Activated naive CD8-positive, alpha-beta T cell treated with anti-CD3 and anti-CD28 coated beads, Interleukin-2, amount 50 U/mL, for 24 hours (primary cell): ENCODE results near the gene TREX2.
A peak's percentile ranks its signal among the peaks of the same experiment; 100 is the strongest.
"Not testable (repeated sequence)": the region's sequence is repeated elsewhere in the genome, so short reads cannot be mapped to it uniquely, and the experiment has no call there.

Experiments
- ATAC-seq: fragments of 150-1000 bp; cut with Tn5 transposase; one replicate; pipeline ENCODE4 v1.10.0; 2021
- DNase-seq: peaks from one replicate; pipeline ENCODE4 v3.0.0; 2021
- H3K27ac Mint-ChIP-seq: one replicate; pipeline ENCODE4 v1.8.0; 2021; ENCODE audit warnings: mild to moderate bottlenecking, mixed read lengths
- H3K27me3 Mint-ChIP-seq: one replicate; pipeline ENCODE4 v1.8.0; 2021; ENCODE audit warnings: mixed read lengths
- H3K36me3 Mint-ChIP-seq: one replicate; pipeline ENCODE4 v1.8.0; 2021; ENCODE audit warnings: low read depth, mixed read lengths
- H3K4me1 Mint-ChIP-seq: one replicate; pipeline ENCODE4 v1.8.0; 2021; ENCODE audit warnings: mixed read lengths
- H3K4me3 Mint-ChIP-seq: one replicate; pipeline ENCODE4 v1.8.0; 2021; ENCODE audit warnings: mild to moderate bottlenecking, moderate library complexity, mixed read lengths
- H3K9me3 Mint-ChIP-seq: one replicate; pipeline ENCODE4 v1.8.0; 2021; ENCODE audit warnings: mixed read lengths

TREX2 gene

DNA sequence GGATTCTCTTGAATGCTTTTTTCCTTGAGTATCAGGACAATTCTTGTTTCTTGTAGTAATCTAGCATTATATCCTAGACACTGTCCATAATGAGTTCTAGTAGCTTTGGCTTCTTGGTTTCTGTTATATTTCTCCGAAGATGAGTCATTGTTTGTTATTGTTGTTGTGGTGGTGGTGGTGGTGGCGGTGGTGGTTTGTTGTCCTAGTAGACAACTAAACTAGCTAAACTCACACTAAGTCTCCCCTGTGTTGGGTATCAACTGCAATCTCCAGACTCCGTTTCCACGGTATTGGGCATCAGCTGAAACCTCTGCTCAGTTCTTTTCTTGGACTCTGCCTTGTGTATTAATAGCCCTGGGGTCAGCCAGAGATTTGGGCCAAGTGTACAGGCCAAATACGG is 41.5 kb downstream of the TREX2 start:
- H3K4me3 Mint-ChIP-seq, H3K27ac Mint-ChIP-seq, H3K36me3 Mint-ChIP-seq, H3K9me3 Mint-ChIP-seq, H3K27me3 Mint-ChIP-seq, H3K4me1 Mint-ChIP-seq, DNase-seq, ATAC-seq: not testable (repeated sequence)

DNA sequence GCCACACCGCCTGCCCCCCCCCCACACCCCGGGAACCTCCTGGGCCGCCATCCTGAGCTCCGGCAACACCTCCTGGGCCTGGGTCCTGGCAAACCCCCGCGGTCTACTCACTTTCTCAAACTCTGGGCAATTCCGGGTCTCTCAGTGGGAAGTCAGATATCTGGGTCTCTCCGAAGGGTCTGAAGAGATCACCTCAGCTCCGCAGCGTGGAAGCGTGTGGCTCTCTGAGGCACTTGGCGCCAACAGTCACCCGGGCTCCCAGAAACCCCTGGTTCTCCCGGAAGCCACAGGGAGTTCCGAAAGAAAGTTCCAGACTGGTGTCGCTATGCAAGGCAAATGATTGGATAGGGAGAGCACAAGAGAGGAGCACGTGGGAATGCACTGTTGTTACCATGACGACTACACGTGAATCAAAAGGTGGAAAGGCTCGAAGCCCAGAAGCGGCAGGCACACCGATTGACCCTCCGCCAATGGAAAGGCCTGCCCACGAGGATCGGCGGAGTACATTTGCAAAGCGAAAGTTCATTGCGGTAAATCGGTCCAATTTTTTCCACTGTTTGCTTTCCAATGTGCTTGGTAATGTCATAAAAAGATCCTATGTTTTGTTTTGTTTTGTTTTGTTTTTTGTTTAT is 44.6 kb downstream of the TREX2 start, which contains the start of gene PNMA6E:
Gene PNMA6E (minus strand): TSS at position 218 of the 632 bp plus-strand sequence. CDS start 2,501 bp downstream, outside the sequence.
- Mint-ChIP-seq H3K27me3 (no peaks in the 10 kb centered on the region), H3K36me3 (no peaks in the 10 kb centered on the region), H3K4me1 (no peaks in the 10 kb centered on the region), H3K9me3 (no peaks in the 10 kb centered on the region), H3K4me3 (no peak within 1 kb of the TSS), H3K27ac (no peak within 1 kb of the TSS)
- ATAC-seq (no peak), DNase-seq (no peak)

DNA sequence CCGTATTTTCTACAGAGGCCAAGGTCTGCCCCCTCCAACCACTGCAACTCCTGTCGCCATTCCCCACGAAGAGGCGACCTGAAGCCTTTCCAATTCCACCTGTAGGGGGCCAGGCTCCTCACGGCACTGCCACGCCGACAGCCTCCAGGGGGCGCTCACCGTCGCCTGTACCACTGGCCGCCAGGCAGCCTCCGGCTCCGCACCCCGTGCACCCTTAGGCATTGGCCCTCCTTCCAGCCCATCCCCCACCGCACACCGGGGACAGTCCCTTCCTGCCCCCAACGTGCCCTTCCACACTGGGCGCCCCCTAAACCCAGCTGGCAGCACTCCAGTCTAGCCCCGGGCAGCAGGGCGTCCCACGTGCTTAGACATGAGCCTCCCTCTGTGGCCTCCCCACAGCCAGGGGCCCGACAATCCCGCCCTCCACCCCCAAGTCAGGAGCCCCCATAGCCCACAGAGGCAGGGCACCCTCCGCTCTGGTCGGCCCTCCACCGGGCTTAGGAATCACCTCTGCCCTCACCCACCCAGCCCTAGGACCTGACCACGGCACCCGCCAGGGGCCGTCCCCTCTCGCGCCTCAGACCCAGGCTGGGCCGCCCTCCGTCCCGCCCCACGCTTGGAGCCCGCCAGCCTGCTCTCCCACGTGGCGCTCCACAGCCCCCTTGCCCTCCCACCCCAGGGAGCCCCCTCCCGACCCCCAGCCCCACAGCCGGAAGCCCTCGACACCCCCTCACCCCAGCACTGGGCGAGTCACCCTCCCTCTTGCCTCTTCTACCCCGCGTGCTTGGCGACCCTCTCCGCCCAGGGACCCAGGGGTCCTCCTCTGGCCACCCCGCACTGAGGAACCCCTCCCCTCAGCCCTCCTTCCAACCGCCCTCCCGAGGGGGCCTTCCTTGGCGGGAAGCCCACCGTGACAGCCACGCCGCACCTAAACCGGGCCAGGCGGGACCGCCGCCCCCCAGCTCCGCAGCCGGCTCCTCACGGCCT is 45.4 kb downstream of the TREX2 start:
- no peaks in the 10 kb centered on the region for H3K27me3 Mint-ChIP-seq
- ATAC-seq (peak; percentile 72), DNase-seq (peak; percentile 66)
- H3K4me1 Mint-ChIP-seq = no peaks in the 10 kb centered on the region
- H3K4me3 Mint-ChIP-seq = no peak overlapping the region
- no peaks in the 10 kb centered on the region for H3K9me3 Mint-ChIP-seq
- H3K36me3 Mint-ChIP-seq = no peaks in the 10 kb centered on the region
- H3K27ac Mint-ChIP-seq = no peak overlapping the region

DNA sequence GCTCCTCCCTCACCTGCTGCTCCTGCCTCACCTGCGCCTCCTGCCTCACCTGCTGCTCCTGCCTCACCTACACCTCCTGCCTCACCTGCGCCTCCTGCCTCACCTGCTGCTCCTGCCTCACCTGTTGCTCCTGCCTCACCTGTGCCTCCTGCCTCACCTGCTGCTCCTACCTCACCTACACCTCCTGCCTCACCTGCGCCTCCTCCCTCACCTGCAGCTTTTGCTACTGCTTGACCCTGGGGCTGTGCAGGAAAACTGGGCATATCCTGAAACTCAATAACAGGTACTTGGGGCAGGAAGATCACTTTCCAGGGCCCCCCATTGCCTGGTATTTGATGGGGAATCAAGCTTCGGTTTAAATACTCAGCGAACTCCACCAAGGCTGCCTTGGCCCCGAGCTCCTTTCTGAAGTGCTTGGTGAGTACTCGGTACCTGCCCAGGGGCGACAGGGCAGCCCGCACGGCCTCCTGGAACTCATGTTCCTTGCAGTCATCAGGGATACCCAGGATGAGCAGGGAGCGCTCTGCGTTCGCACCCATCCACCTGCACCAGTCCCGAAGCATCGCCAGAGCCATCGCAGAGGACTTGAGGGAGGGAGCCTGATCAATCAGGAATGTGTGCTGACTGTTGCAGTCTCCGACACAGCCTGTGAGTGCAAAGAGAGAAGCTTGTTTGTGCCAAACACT is 47.4 kb downstream of the TREX2 start:
- Mint-ChIP-seq H3K27me3 (no peaks in the 10 kb centered on the region), H3K9me3 (no peaks in the 10 kb centered on the region), H3K4me3 (no peak overlapping the region), H3K4me1 (no peaks in the 10 kb centered on the region), H3K36me3 (no peaks in the 10 kb centered on the region), H3K27ac (no peak overlapping the region)
- DNase-seq = no peak
- ATAC-seq = no peak

DNA sequence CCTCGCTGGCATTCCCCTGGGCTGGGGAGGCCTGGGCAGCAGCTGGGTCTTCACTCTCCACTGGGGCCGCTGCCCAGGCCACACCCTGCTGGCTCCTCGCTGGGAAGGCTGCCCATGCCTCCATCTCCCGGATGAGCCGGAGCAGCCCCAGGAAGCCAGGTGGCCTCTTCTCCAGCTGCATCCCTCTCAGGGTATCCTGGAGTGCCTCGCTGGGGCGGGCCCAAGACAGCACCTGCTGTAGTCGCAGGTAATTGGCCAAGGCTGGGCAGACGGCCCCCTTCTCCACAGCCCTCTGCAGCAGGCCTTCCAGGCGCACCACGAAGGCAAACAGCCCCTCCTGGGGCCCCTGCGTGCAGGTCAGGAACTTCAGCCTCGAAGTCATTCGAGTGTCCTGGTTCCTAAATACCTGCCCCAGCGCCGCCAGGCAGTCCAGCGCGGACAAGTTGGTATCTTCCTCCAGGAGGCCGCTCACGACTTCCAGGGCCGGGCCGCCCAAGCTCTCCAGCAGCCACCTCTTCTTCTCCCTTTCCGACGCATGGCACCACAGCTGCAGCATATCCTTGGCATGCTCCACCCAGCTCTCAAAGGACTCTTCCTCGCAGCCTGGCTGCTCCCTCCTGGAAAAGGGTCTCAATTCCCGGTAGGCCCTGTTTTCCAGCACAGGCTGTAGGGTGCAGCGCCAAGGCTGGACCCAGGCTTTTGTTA is 48.4 kb downstream of the TREX2 start:
- Mint-ChIP-seq H3K27me3 (no peaks in the 10 kb centered on the region), H3K4me3 (no peak overlapping the region), H3K4me1 (no peaks in the 10 kb centered on the region), H3K9me3 (no peaks in the 10 kb centered on the region), H3K27ac (no peak overlapping the region), H3K36me3 (no peaks in the 10 kb centered on the region)
- DNase-seq (no peak), ATAC-seq (no peak)

DNA sequence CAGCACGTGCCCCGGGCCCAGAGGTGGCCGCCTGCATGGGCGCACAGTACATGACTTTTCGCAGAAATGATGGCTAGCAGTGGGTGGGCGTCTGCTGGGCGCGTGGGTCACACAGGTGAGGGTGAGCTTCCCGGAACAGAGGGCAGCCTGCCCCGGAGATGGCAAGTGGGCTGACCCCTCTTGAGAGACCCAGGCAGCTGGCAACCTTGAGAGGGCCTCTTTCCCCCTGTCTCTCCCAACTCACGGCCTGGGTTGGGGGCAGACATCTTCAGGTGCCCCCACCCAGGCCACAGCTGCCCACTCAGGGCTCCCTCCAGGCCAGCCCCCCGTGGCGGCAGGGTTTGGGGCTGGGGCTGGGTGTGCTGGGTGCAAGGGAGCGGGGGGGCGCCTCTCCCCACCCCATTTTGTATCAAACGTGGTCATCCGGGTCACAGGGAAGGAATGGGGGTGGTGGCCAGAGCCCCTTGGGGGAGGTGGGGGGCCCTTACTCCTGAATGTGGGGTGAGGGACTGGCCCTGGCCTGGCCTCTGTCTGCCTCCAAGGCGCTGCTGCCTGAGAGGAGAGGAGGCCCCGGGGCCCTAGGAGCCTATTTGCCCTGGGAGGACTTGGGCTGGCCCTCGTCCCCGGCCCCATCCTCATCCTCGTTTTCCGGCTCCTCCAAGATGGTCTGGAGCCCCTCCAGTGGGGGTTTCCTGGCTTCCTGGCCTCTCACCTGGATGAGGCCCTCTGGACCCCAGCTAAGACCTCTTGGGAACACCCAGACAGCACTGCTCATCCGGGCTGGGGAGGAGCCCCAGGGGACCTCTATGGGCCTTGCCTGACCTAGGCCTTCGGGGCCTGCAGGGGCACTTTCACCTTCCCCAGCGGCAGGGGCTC is 49.3 kb downstream of the TREX2 start:
- Mint-ChIP-seq H3K36me3 (no peaks in the 10 kb centered on the region), H3K27ac (no peak overlapping the region), H3K27me3 (no peaks in the 10 kb centered on the region), H3K4me1 (no peaks in the 10 kb centered on the region), H3K4me3 (no peak overlapping the region), H3K9me3 (no peaks in the 10 kb centered on the region)
- ATAC-seq = no peak
- no peak for DNase-seq

- Mint-ChIP-seq H3K36me3 (no peaks in the 10 kb centered on the region), H3K27ac (no peak overlapping the region), H3K9me3 (no peaks in the 10 kb centered on the region), H3K4me3 (no peak overlapping the region), H3K4me1 (no peaks in the 10 kb centered on the region), H3K27me3 (no peaks in the 10 kb centered on the region)
- DNase-seq (no peak), ATAC-seq (no peak)
Measured at GRCh38 chrX:153395613-153396319, 50.1 kb downstream of the TREX2 start.

DNA sequence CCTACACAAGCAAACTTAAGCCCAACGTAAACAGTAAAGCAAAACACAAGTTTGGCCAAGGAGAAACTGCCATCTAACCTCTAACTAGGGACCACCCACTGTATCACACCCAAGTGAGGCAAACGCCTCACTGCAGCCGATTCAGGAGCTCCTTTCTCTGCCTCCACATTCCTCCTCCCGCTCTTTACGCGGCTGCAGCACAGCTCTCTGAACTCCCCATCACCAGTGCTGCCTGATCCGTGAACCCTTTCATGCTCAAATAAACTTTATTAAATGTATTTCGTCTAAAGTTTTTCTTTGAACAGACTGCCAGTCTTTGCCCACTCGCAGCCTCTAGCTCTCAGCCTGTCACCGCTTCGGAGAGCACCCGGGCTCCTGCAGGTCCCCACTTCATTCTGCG is 51.2 kb downstream of the TREX2 start:
- ATAC-seq (no peak), DNase-seq (no peak)
- no peak overlapping the region for H3K27ac Mint-ChIP-seq
- H3K36me3 Mint-ChIP-seq = no peaks in the 10 kb centered on the region
- H3K4me1 Mint-ChIP-seq = no peaks in the 10 kb centered on the region
- H3K27me3 Mint-ChIP-seq = no peaks in the 10 kb centered on the region
- H3K4me3 Mint-ChIP-seq = no peak overlapping the region
- no peaks in the 10 kb centered on the region for H3K9me3 Mint-ChIP-seq
